OCI-LY7 (cell line): ENCODE results near the gene ANO2.

ENCODE experiments used
- CTCF ChIP-seq: fragments of 200-600 bp; sonication (generic); conservative IDR thresholded peaks from 2 replicates; pipeline ENCODE4 v1.5.1; 2014; ENCODE audit warnings: mild to moderate bottlenecking, antibody characterized with exemption, low read length, moderate library complexity, mixed read lengths
- EZH2phosphoT487 ChIP-seq: fragments of 200-600 bp; sonication (generic); IDR thresholded peaks from 2 replicates; pipeline ENCODE4 v1.6.1; 2018; ENCODE audit warnings: low read depth, borderline replicate concordance, mild to moderate bottlenecking, mixed run types, antibody characterized with exemption, low read length, moderate library complexity, mixed read lengths

GRCh38 chr12:5648692-5649359, 296.2 kb downstream of the ANO2 start:
- TF ChIP-seq EZH2phosphoT487 = no peak
- peak; percentile 73 for TF ChIP-seq CTCF
